Measurements from ENCODE around the gene MYH13. TPM values are rescaled to one million over a fixed set of nuclear protein-coding genes. Genes with fewer than 3 reads are reported as not detected.

Gene MYH13
- total RNA-seq, 6 experiments from 2014 or later = not detected

GRCh38 chr17:10392880-10393279 is 20.1 kb upstream of the MYH13 start:
- H3K27me3 Mint-ChIP-seq (ENCODE audit: insufficient read depth) = peaks cover 3% of the 10 kb centered on the region; the same call in 1 of the 2 replicates
- H3K27ac Mint-ChIP-seq = no peak overlapping the region
- TF ChIP-seq CTCF (IDR thresholded peaks at IDR 0.05) = no peak
- H3K36me3 Mint-ChIP-seq (ENCODE audit: low read depth) = peaks cover 5% of the 10 kb centered on the region; the same call in 1 of the 2 replicates
- H3K4me3 Mint-ChIP-seq = no peak overlapping the region
- H3K9me3 Mint-ChIP-seq = no peaks in the 10 kb centered on the region; the same call in 1 of the 2 replicates
- no peak for DNase-seq
- no peaks in the 10 kb centered on the region for H3K4me1 Mint-ChIP-seq (ENCODE audit: low read depth)

GRCh38 chr17:10385871-10386270 is 13.1 kb upstream of the MYH13 start:
- Mint-ChIP-seq H3K27me3 (ENCODE audit: insufficient read depth) (no peaks in the 10 kb centered on the region; the same call in 1 of the 2 replicates), H3K4me3 (no peak overlapping the region), H3K36me3 (ENCODE audit: low read depth) (peaks cover 5% of the 10 kb centered on the region; the same call in 1 of the 2 replicates), H3K27ac (no peak overlapping the region), H3K4me1 (ENCODE audit: low read depth) (no peaks in the 10 kb centered on the region; the same call in 1 of the 2 replicates), H3K9me3 (peaks cover 18% of the 10 kb centered on the region; the same call in 1 of the 2 replicates)
- DNase-seq = no peak
- TF ChIP-seq CTCF (IDR thresholded peaks at IDR 0.05) = no peak

GRCh38 chr17:10384175-10384574 is 11.4 kb upstream of the MYH13 start:
- DNase-seq = no peak

GRCh38 chr17:10380631-10381408 is 8.0 kb upstream of the MYH13 start:
- no peak overlapping the region for H3K4me3 Mint-ChIP-seq

More at GRCh38 chr17:10384175-10384574, 11.4 kb upstream of the MYH13 start:
- no peak overlapping the region for H3K4me3 Mint-ChIP-seq
- no peaks in the 10 kb centered on the region; the same call in 1 of the 2 replicates for H3K4me1 Mint-ChIP-seq (ENCODE audit: low read depth)
- no peak for TF ChIP-seq CTCF (IDR thresholded peaks at IDR 0.05)
- H3K36me3 Mint-ChIP-seq (ENCODE audit: low read depth) = peaks cover 2% of the 10 kb centered on the region; the same call in 1 of the 2 replicates
- H3K9me3 Mint-ChIP-seq = peaks cover 18% of the 10 kb centered on the region; the same call in 1 of the 2 replicates
- no peak overlapping the region for H3K27ac Mint-ChIP-seq
- no peaks in the 10 kb centered on the region; the same call in 1 of the 2 replicates for H3K27me3 Mint-ChIP-seq (ENCODE audit: insufficient read depth)

More at GRCh38 chr17:10380631-10381408, 8.0 kb upstream of the MYH13 start:
- DNase-seq = no peak
- H3K36me3 Mint-ChIP-seq (ENCODE audit: low read depth) = no peaks in the 10 kb centered on the region
- no peaks in the 10 kb centered on the region; the same call in 1 of the 2 replicates for H3K27me3 Mint-ChIP-seq (ENCODE audit: insufficient read depth)
- H3K9me3 Mint-ChIP-seq = peaks cover 16% of the 10 kb centered on the region; the same call in 1 of the 2 replicates
- no peak for TF ChIP-seq CTCF (IDR thresholded peaks at IDR 0.05)
- no peaks in the 10 kb centered on the region; the same call in 1 of the 2 replicates for H3K4me1 Mint-ChIP-seq (ENCODE audit: low read depth)
- H3K27ac Mint-ChIP-seq = no peak overlapping the region
